OCI-LY3 (cell line): Measurements from ENCODE around the gene NSG1.

Source experiments
- EZH2phosphoT487 ChIP-seq: fragments of 200-600 bp; shearing (Covaris generic); IDR thresholded peaks from 2 replicates; pipeline ENCODE4 v1.6.1; 2018; ENCODE audit warnings: antibody characterized with exemption, mixed run types, low read depth
- TF ChIP-seq, protein P1 (sequence below): fragments of 200-600, 300-600 bp; sonication (generic); IDR thresholded peaks from 2 replicates; pipeline ENCODE4 v1.5.1; 2014; ENCODE audit warnings: antibody characterized with exemption, low read length, low read depth

DNA sequence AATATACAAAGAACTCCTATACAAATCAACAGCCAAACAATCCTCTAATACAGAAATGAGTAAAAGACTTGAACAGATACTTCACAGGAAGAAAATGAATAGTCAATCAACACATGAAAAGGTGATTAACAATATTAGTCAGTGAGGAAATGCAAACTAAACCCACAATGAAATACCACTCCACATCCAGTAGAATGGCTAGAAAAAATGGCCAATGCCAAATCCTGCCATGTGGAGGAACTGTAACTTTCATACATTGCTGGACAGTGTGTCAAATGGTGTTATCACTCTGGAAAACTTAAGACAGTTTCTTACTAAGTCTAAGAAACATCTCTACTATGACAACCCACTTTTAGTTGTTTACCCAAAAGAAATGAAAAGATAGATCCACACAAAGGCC lies 59.5 kb downstream of the NSG1 start:
- TF ChIP-seq, protein P1, sequence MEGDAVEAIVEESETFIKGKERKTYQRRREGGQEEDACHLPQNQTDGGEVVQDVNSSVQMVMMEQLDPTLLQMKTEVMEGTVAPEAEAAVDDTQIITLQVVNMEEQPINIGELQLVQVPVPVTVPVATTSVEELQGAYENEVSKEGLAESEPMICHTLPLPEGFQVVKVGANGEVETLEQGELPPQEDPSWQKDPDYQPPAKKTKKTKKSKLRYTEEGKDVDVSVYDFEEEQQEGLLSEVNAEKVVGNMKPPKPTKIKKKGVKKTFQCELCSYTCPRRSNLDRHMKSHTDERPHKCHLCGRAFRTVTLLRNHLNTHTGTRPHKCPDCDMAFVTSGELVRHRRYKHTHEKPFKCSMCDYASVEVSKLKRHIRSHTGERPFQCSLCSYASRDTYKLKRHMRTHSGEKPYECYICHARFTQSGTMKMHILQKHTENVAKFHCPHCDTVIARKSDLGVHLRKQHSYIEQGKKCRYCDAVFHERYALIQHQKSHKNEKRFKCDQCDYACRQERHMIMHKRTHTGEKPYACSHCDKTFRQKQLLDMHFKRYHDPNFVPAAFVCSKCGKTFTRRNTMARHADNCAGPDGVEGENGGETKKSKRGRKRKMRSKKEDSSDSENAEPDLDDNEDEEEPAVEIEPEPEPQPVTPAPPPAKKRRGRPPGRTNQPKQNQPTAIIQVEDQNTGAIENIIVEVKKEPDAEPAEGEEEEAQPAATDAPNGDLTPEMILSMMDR = no peak
- TF ChIP-seq EZH2phosphoT487 = no peak
